HG02870 (cell line): ENCODE results near the gene SLC2A13.

Experiments
- ATAC-seq: cut with Tn5 transposase; IDR thresholded peaks from one replicate; pipeline ENCODE4 v1.9.1; 2021; ENCODE audit warnings: mild to moderate bottlenecking, moderate library complexity; ENCODE audit not compliant: unreplicated experiment

The SLC2A13 gene

GRCh38 chr12:40105515-40106201 lies at the start of gene SLC2A13:
Gene SLC2A13 (minus strand): TSS chr12:40106081. CDS start chr12:40105808, 273 bp downstream.
- ATAC-seq, result peak; percentile 79

- ATAC-seq, result no peak
Measured at GRCh38 chr12:40154381-40154780, 48.5 kb upstream of the SLC2A13 start.

GRCh38 chr12:40153432-40153831 lies 47.6 kb upstream of the SLC2A13 start:
- ATAC-seq, result no peak

- ATAC-seq, result peak; percentile 60
Measured at GRCh38 chr12:40152783-40153383, 47.0 kb upstream of the SLC2A13 start.

- ATAC-seq, result no peak
Measured at GRCh38 chr12:40149673-40150260, 43.9 kb upstream of the SLC2A13 start.

GRCh38 chr12:40146800-40147797 lies 41.2 kb upstream of the SLC2A13 start:
- no peak for ATAC-seq

GRCh38 chr12:40145896-40146295 lies 40.0 kb upstream of the SLC2A13 start:
- no peak for ATAC-seq

- no peak for ATAC-seq
Measured at GRCh38 chr12:40144023-40144422, 38.1 kb upstream of the SLC2A13 start.

- ATAC-seq, result no peak
Measured at GRCh38 chr12:40142001-40142744, 36.3 kb upstream of the SLC2A13 start.

GRCh38 chr12:40138526-40138925 lies 32.6 kb upstream of the SLC2A13 start:
- no peak for ATAC-seq

GRCh38 chr12:40137252-40137651 lies 31.4 kb upstream of the SLC2A13 start:
- peak; percentile 89 for ATAC-seq

- no peak for ATAC-seq
Measured at GRCh38 chr12:40127408-40127807, 21.5 kb upstream of the SLC2A13 start.

- no peak for ATAC-seq
Measured at GRCh38 chr12:40123496-40123895, 17.6 kb upstream of the SLC2A13 start.

GRCh38 chr12:40122842-40123241 lies 17.0 kb upstream of the SLC2A13 start:
- no peak for ATAC-seq

GRCh38 chr12:40117818-40118217 lies 11.9 kb upstream of the SLC2A13 start:
- peak; percentile 95 for ATAC-seq

GRCh38 chr12:40110586-40110985 lies 4.7 kb upstream of the SLC2A13 start:
- ATAC-seq, result no peak

- ATAC-seq, result no peak
Measured at GRCh38 chr12:40107803-40108620, 2.1 kb upstream of the SLC2A13 start.

- no peak for ATAC-seq
Measured at GRCh38 chr12:40107098-40107802, 1.4 kb upstream of the SLC2A13 start.

GRCh38 chr12:40106655-40107054 lies 774 bp upstream of the SLC2A13 start:
- no peak for ATAC-seq
